Testis (tissue), 3 donors: ENCODE measurements around the gene FCHSD2. TPM values are rescaled to one million over a fixed set of nuclear protein-coding genes. Genes with fewer than 3 reads are reported as not detected.

Experiments used
- DNase-seq: peaks from one replicate; pipeline ENCODE4 v3.0.0-alpha.2; 2019
- H3K27ac ChIP-seq, 2 donors: fragments of 200-600 bp; sonication (generic); one replicate each; pipeline ENCODE4 v1.5.1; 2019
- H3K27me3 ChIP-seq: fragments of 200-600 bp; sonication (generic); one replicate; pipeline ENCODE4 v1.5.1; 2019
- H3K36me3 ChIP-seq: fragments of 200-600 bp; sonication (generic); one replicate; pipeline ENCODE4 v1.5.1; 2017; ENCODE audit warnings: low read depth; ENCODE audit errors: missing control alignments
- H3K4me1 ChIP-seq: fragments of 200-600 bp; sonication (generic); one replicate; pipeline ENCODE4 v1.5.1; 2019
- H3K4me3 ChIP-seq, 2 donors: fragments of 200-600 bp; sonication (generic); one replicate each; pipeline ENCODE4 v1.5.1; 2017 to 2019
- H3K9me3 ChIP-seq: fragments of 200-600 bp; sonication (generic); one replicate; pipeline ENCODE4 v1.5.1; 2017
- CTCF ChIP-seq, 3 experiments: fragments of 450-650 bp in 2 of 3; fragments of 200-600 bp in 1 of 3; sonication (generic) in 1 of 3; IDR thresholded peaks; one replicate each; pipeline ENCODE4 v1.5.1; 2016 to 2019; ENCODE audit warnings: antibody characterized with exemption in 3 of 3, mild to moderate bottlenecking in 2 of 3, moderate library complexity in 1 of 3
- POLR2A ChIP-seq: fragments of 450-650 bp; IDR thresholded peaks from one replicate; pipeline ENCODE4 v1.6.1; 2017; ENCODE audit warnings: antibody characterized with exemption, mild to moderate bottlenecking, moderate library complexity
- WGBS, 2 donors: methylation state at CpG; one replicate each; pipeline ENCODE4 v1.1.5; 2018; 5-methylcytosine and 5-hydroxymethylcytosine counted together
- intact Hi-C: fragments of 100-400 bp; cut with DNase I; formaldehyde crosslinking; loops from one replicate; pipeline ENCODE4 v1.15.1; 2023; ENCODE audit warnings: low total_unique reads
- polyA plus RNA-seq: library from polyadenylated mRNA; stranded (reverse); fragments of 350-450 nt; fragmentation: Illumina TruSeq; extraction: RNeasy Lipid Tissue Mini Kit (QIAGEN cat#74804); gene quantifications from one replicate; pipeline ENCODE4 v1.2.3, GENCODE V29; 2014; ENCODE audit warnings: low read depth, low replicate concordance; ENCODE audit not compliant: insufficient read depth
- total RNA-seq, 2 donors: library from RNA; depleted of rRNA; stranded (reverse); fragments of >200 nt; gene quantifications; one replicate each; pipeline ENCODE4 v1.2.3, GENCODE V29; 2016

FCHSD2 gene
- total and polyA plus RNA-seq, 3 donors from 2014 or later = 44.0 to 69.6 (median 65.9) TPM

- WGBS, 2 donors = 88 to 90% methylated on average over 4 of the region's 4 CpGs
- DNase-seq = no peak
Observed at GRCh38 chr11:72962084-72962483, 180.0 kb downstream of the FCHSD2 start.

GRCh38 chr11:72959998-72960731 lies 182.0 kb downstream of the FCHSD2 start:
- no peaks in the 10 kb centered on the region for H3K4me1 ChIP-seq
- intact Hi-C loops = no loop called here
- H3K27ac ChIP-seq = no peak overlapping the region
- WGBS, 2 donors = 96% methylated on average over 3 of the region's 3 CpGs
- H3K4me3 ChIP-seq = no peak overlapping the region
- TF ChIP-seq CTCF (IDR thresholded peaks at IDR 0.05) = no peak
- TF ChIP-seq POLR2A = no peak
- H3K27me3 ChIP-seq = no peaks in the 10 kb centered on the region
- H3K36me3 ChIP-seq = no peaks in the 10 kb centered on the region
- no peak for DNase-seq
- H3K9me3 ChIP-seq = no peaks in the 10 kb centered on the region

More at GRCh38 chr11:72962084-72962483, 180.0 kb downstream of the FCHSD2 start:
- Histone ChIP-seq H3K9me3 (no peaks in the 10 kb centered on the region), H3K4me1 (no peaks in the 10 kb centered on the region), H3K36me3 (no peaks in the 10 kb centered on the region), H3K27ac (no peak overlapping the region), H3K27me3 (no peaks in the 10 kb centered on the region), H3K4me3 (no peak overlapping the region)
- intact Hi-C loops = no loop called here
- TF ChIP-seq POLR2A = no peak
- TF ChIP-seq CTCF (IDR thresholded peaks at IDR 0.05) = no peak

GRCh38 chr11:72958791-72959190 lies 183.3 kb downstream of the FCHSD2 start:
- no peak for TF ChIP-seq CTCF (IDR thresholded peaks at IDR 0.05)
- TF ChIP-seq POLR2A = no peak
- no peak for DNase-seq
- intact Hi-C loops = no loop called here
- no peaks in the 10 kb centered on the region for H3K36me3 ChIP-seq
- no peaks in the 10 kb centered on the region for H3K4me1 ChIP-seq
- no peak overlapping the region for H3K4me3 ChIP-seq
- WGBS, 2 donors = 85% methylated on average over 2 of the region's 2 CpGs
- no peaks in the 10 kb centered on the region for H3K9me3 ChIP-seq
- H3K27ac ChIP-seq = no peak overlapping the region
- no peaks in the 10 kb centered on the region for H3K27me3 ChIP-seq

GRCh38 chr11:72955466-72955865 lies 186.7 kb downstream of the FCHSD2 start:
- Histone ChIP-seq H3K27me3 (no peaks in the 10 kb centered on the region), H3K4me1 (no peaks in the 10 kb centered on the region), H3K4me3 (no peak overlapping the region), H3K36me3 (no peaks in the 10 kb centered on the region), H3K9me3 (no peaks in the 10 kb centered on the region), H3K27ac (no peak overlapping the region)
- intact Hi-C loops = no loop called here
- no peak for DNase-seq
- 83 to 89% methylated on average over 1 of the region's 1 CpG for WGBS, 2 donors
- TF ChIP-seq CTCF (IDR thresholded peaks at IDR 0.05) = no peak
- TF ChIP-seq POLR2A = no peak

GRCh38 chr11:72954860-72955259 lies 187.3 kb downstream of the FCHSD2 start:
- H3K4me3 ChIP-seq = no peak overlapping the region
- 84 to 97% methylated on average over 3 of the region's 3 CpGs for WGBS, 2 donors
- intact Hi-C loops = no loop called here
- H3K9me3 ChIP-seq = no peaks in the 10 kb centered on the region
- no peaks in the 10 kb centered on the region for H3K4me1 ChIP-seq
- no peak for DNase-seq
- TF ChIP-seq POLR2A (no peak), CTCF (IDR thresholded peaks at IDR 0.05) (no peak)
- H3K27ac ChIP-seq = no peak overlapping the region
- H3K27me3 ChIP-seq = no peaks in the 10 kb centered on the region
- no peaks in the 10 kb centered on the region for H3K36me3 ChIP-seq
